Measurements from ENCODE around the gene PI4KB.

DNA sequence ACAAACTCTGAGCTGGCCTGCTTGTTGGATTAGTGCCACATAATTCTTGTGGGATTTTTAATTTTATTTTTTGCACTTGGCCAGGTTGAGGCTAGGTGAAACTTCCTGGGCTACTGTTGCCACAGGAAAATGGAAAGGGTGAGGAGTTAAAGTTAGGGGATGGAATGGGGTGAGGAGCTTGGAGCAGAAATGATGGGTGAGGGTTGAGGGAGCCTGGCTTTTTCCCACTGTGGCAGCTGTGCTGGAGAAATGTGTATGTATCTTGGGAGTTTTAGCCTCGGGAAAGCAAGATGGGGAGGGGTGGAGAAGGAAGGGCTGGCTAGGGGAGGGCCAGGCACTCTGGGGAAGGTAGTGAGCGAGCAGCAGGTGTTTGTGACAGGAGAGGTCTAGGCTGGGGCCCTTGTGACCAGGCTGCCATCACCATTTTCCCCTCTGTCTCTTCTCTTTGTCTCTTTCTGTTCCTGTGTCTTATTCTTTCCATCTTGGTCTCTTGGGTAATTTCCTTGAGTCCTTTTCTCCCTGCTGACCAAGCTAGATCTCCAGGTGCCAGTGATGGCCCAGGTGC is 43.1 kb downstream of the PI4KB start:
- TF ChIP-seq POLR2A (IDR thresholded peaks at IDR 0.05; ENCODE audit: borderline replicate concordance, extremely low read depth, insufficient read depth, insufficient read length): no peak
- TF ChIP-seq, protein P1, sequence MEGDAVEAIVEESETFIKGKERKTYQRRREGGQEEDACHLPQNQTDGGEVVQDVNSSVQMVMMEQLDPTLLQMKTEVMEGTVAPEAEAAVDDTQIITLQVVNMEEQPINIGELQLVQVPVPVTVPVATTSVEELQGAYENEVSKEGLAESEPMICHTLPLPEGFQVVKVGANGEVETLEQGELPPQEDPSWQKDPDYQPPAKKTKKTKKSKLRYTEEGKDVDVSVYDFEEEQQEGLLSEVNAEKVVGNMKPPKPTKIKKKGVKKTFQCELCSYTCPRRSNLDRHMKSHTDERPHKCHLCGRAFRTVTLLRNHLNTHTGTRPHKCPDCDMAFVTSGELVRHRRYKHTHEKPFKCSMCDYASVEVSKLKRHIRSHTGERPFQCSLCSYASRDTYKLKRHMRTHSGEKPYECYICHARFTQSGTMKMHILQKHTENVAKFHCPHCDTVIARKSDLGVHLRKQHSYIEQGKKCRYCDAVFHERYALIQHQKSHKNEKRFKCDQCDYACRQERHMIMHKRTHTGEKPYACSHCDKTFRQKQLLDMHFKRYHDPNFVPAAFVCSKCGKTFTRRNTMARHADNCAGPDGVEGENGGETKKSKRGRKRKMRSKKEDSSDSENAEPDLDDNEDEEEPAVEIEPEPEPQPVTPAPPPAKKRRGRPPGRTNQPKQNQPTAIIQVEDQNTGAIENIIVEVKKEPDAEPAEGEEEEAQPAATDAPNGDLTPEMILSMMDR (IDR thresholded peaks at IDR 0.05 in 2 of 3, conservative IDR thresholded peaks at IDR 0.05 in 1 of 3; ENCODE audit: borderline replicate concordance in 1 of 3, insufficient read depth in 1 of 3, low read depth in 2 of 3, low read length in 2 of 3): no peak
- TF ChIP-seq, protein P2, sequence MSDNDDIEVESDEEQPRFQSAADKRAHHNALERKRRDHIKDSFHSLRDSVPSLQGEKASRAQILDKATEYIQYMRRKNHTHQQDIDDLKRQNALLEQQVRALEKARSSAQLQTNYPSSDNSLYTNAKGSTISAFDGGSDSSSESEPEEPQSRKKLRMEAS (IDR thresholded peaks at IDR 0.05): no peak
- no peak for TF ChIP-seq YY1 (IDR thresholded peaks at IDR 0.05; ENCODE audit: extremely low read depth, insufficient replicate concordance, low read depth, low read length)
- no peak for TF ChIP-seq ZNF274 (IDR thresholded peaks at IDR 0.05; ENCODE audit: low read depth, low read length)
- TF ChIP-seq ELF1 (IDR thresholded peaks at IDR 0.05; ENCODE audit: borderline replicate concordance, low read depth): no peak
- no peak for TF ChIP-seq EZH2phosphoT487 (IDR thresholded peaks at IDR 0.05; ENCODE audit: borderline replicate concordance)
- TF ChIP-seq POLR2AphosphoS5 (IDR thresholded peaks at IDR 0.05; ENCODE audit: low read depth, low read length): no peak

All from HCT116 (cell line).